HG03045 (cell line): Measurements from ENCODE around the gene NDUFAB1.
A peak's percentile ranks its signal among the peaks of the same experiment; 100 is the strongest.
"Not testable (repeated sequence)": the region's sequence is repeated elsewhere in the genome, so short reads cannot be mapped to it uniquely, and the experiment has no call there.

Experiments used
- ATAC-seq: cut with Tn5 transposase; IDR thresholded peaks from one replicate; pipeline ENCODE4 v1.9.1; 2021; ENCODE audit warnings: mild to moderate bottlenecking, moderate library complexity; ENCODE audit not compliant: unreplicated experiment

NDUFAB1 gene

DNA sequence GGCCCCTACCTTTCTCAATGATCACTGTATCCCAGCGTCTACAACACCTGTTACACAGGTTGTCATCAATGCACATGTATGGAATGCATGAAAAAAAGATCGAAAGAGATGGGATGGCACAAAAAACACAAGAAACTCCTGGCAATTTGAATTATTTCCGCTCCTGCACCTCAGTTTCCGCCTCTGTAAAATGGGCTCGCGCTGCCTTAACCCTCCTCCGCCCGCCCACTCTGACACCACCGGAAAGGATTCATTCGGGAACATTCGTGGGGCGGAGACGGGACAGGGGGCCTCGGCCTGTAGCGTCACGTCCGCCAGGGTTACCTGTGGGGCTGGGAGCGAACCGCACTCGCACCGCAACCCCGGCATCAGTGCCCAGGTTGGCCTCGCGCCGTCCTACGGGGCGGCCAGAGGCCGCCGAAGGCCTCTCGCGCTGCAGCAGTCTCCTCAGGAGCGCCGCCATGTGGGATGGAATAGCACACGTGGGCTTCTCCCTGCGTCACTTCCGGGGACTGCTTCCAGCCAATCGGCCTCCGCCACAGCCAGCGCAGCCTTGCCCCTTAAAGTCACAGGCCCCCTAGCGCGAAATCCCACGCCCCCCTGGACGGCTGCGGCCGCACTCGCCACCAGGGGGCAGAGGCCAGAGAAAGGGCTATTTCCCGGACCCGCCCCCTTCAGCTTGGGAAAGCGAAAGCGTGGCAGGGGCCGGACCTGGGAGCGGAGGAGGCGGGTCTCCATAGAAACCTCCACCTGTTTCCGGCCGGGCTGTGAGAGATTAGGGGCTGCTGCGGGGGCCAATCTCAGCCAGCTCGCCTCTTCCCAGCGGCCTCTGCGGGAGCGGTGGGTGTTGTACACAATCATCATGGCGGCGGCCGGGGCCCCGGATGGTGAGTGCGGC lies 39.0 kb downstream of the NDUFAB1 start, which contains the start of the genes EARS2 and UBFD1:
Gene EARS2, minus strand, starts transcription at position 470 of the 898 bp plus-strand sequence. Its CDS starts 7 bp downstream, at position 463.
Gene UBFD1, plus strand, starts transcription at position 847 of the 898 bp plus-strand sequence. Its CDS starts 16 bp downstream, at position 863.
- ATAC-seq, result peak; percentile 90

DNA sequence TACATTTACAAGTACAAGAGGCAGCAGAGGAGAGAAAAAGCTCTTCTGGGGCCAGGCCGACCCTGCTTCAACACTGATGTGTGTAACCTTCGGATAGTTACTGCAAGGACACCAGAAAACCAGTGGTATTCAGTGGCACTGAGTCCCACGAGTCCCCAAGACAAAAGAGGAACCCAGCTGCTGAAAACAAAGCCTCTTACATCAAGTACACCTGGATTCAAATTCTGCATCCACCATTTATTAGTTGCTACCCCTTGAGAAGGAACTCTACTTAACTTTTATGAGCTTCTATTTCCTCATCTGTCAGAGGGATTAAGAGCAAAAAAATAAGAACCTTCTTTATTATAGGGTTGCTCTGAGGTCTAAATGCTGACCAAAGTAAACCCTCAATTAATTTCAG lies 41.6 kb downstream of the NDUFAB1 start:
- no peak for ATAC-seq

DNA sequence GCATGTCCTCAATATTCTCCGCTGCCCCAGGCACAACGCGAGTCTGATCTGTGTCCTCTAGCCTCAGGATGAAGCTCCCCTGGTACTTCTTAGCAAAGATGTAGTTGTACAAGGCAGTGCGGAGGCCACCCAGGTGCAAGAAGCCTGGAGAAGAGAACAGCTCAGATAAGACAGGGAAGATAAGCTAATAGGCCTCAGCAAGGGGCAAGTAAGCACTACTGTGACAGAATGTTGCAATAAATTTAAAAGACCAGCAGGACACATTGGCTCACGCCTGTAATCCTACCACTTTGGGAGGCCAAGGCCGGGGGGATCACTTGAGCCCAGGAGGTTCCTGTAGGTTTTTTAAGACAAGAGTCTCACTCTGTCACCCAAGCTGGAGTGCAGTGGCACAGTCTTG lies 44.0 kb downstream of the NDUFAB1 start:
- no peak for ATAC-seq

DNA sequence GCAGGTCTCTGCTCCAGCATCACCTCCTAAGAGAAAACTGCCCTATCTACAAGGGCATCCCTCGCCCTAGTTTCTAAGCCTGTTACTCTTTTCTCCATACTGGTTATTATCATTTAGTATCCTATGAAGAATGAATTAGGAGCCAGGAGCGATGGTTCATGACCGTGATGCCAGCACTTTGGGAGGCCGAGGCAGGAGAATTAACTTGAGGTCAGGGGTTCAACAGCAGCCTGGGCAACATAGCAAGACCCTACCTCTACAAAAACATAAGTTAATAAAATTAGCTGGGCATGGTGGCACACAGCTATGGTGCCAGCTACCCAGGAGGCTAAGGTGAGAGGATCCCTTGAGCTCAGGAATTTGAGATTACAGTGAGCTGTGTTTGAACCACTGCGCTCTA lies 46.2 kb downstream of the NDUFAB1 start:
- ATAC-seq, result no peak

DNA sequence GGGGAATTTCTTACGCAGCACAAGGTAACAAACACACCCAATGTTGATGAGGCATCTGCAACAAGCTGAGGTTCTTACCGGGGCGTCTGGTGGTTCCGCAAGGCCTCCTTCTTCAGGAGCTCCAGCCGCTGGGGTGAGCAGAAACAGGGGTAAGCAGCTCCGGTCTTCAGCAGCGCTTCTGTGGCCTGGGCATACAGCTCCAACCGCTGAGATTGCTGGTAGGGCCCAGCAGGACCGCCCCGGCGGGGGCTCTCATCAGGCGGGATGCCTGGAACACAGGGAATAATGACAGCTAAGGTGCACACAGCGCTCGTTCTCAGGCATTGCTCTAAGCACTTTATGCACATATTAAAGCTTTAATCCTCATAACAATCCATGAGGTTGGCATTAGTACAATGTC lies 51.7 kb downstream of the NDUFAB1 start:
- ATAC-seq, result no peak

DNA sequence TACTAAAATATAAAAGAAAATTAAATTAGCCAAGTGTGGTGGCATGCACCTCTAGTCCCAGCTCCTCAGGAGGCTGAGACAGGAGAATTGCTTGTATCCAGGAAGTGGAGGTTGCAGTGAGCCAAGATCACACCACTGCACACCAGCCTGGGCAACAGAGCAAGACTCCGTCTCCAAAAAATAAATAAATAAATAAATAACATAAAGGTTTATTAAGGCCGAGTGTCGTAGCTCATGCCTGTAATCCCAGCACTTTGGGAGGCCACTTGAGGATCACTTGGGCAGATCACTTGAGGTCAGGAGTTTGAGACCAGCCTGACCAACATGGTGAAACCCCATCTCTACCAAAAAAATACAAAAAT lies 55.3 kb downstream of the NDUFAB1 start:
- not testable (repeated sequence) for ATAC-seq

DNA sequence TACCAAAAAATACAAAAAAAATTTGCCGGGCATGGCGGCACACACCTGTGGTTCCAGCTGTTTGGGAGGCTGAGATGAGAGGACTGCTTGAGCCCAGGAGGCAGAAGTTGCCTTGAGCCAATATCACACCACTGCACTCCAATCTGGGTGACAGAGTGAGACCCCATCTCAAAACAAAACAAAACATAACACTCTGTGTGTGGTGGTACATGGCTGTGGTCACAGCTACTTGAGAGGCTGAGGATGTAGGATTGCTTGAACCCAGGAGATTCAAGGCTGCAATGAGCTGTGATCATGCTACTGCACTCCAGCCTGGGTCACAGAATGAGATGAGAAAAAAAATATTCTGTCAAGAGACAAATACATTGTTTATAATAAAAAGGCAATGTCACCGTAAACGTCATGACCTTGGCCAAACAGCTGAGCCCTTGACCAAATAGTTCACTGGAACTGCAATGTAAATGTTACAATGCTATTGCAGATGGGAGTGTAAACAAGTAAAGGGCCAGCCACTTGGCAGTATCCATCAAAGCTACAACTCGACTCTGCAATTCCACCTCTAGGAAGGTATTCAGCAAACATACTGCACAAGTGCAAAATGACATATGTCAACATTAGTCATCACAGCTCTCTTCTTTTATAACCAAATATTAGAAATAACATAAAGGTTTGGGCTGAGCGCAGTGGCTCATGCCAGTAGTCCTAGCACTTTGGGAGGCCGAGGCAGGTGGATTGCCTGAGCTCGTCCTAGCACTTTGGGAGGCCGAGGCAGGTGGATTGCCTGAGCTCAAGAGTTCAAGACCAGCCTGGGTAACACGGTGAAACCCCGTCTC lies 55.9 kb downstream of the NDUFAB1 start:
- no peak for ATAC-seq

DNA sequence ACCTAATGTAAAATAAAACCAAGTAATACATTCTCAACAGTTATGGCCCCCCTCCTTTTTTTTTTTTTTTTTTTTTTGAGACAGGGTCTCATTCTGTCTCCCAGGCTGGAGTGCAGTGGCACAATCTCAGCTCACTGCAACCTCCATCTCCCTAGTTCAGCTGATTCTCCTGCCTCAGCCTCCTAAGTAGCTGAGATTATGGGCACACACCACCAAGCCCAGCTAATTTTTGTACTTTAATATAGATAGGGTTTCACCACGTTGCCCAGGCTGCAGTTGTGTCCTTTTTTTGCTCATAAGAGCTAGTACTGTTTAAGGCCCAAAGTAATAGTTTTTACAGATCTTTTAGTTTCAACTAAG lies 57.2 kb downstream of the NDUFAB1 start:
- ATAC-seq, result no peak

DNA sequence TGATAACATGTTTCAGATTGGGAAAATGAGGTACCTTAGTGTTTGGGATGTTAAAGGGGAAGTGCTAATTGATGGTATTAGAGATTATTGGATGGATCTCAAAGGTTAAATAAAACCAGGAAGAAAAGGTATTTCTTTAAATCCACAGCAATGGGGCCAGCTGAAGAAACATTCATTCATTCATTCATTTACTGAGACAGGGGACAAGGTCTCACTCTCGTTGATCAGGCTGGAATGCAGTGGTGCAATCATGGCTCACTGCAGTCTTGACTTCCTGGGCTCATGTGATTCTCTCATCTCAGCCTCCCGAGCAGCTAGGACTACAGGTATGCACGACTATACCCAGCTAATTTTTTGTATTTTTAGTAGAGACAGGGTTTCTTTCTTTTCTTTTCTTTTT lies 58.7 kb downstream of the NDUFAB1 start:
- ATAC-seq, result no peak

DNA sequence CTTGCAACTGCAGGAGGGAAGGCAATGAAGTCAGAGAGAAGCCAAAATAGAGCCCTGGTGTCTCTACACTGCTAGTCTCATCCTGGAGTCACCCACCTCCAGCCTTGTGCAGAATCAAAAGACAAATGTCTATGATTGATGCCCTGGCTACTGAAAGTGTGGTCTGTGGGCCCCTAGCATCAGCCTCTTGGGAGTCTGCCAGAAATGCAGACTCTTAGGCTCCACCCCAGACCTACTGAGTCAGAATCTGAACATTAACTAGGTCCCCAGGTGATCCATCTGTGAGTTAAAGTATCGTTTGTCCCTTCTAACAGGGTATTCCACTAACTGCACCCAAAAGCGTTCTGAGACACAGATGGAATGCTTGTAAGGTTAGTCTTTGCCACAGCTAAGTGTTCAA lies 60.2 kb downstream of the NDUFAB1 start:
- no peak for ATAC-seq

DNA sequence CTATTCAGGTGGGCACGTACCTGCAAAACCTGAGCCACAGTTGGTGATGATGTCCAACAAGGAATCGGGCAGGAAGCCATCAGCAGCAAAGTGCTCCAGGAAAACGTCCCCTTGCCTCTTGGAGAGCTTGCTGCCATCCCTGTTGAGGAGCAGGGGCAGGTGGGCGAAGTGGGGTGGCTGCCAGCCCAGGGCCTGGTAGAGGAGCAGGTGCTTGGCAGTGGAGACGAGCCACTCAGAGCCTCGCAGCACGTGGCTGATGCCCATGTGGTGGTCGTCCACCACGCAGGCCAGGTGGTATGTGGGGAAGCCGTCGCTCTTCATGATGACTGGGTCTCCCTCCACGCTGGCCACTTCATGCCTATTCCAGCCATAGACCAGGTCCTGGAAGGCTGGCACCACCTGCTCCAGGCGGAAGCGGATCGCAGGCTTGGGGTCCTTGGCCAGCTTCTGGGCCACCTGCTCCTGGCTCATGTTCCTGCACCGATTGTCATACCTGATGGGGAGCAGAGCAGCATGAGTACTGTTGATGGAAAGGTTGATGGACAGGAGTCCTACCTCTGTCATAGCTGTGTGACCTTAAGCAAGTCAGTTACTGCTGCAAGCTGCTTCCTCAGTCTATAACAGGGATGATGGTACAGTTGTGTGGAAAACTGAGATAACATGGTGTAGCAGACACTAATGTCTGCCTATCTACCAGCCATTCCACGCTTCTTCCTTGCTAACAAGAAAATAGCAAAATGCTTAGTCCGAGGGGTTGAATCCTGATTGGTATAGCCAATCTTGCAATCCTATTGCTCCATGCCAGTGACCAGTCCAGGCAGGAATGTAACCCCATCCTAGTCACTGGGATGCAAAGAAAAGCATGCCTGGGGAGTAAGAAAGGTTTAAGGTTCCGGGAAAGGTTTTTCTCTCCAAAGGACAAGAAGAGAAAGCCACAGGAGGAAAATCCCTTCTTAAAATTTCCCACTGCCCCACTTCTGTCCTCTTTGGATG lies 61.0 kb downstream of the NDUFAB1 start:
- ATAC-seq, result no peak

DNA sequence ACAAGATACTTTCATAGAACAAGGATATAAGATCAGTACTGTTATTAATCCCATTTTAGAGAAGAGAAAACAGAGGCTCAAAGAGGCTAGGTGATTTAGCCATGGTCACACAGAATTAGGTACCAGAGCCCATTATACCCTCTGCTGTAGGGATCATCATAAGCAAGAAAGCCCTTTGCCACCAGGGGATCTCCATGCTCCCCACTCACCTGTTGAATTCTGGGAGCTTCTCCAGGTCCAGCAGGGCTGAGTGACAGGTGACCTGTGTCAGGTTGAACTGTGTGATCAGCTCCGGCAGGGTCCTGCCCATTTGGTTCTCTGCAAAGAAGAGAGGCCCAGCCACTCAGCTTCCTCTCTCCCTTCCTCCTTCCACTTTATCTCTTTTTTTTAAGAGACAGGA lies 63.7 kb downstream of the NDUFAB1 start:
- ATAC-seq, result no peak
